C4-2B (cell line): Measurements from ENCODE around the gene GALNT11.

Source experiments
- H3K27ac ChIP-seq: fragments of 450-650 bp; 2 replicates; pipeline ENCODE4 v1.5.1; 2017
- CTCF ChIP-seq: fragments of 450-650 bp; conservative IDR thresholded peaks from 2 replicates; pipeline ENCODE4 v1.5.1; 2017; ENCODE audit warnings: mild to moderate bottlenecking
- ZFX ChIP-seq: fragments of 450-650 bp; IDR thresholded peaks from 2 replicates; pipeline ENCODE4 v1.6.1; 2017

Gene GALNT11

GRCh38 chr7:152115021-152115718 lies 89.7 kb downstream of the GALNT11 start:
- H3K27ac ChIP-seq, result no peak overlapping the region
- TF ChIP-seq CTCF (no peak), ZFX (no peak)

GRCh38 chr7:152117356-152117755 lies 91.9 kb downstream of the GALNT11 start:
- no peak overlapping the region for H3K27ac ChIP-seq
- TF ChIP-seq ZFX (no peak), CTCF (no peak)

- TF ChIP-seq CTCF (no peak), ZFX (no peak)
- no peak overlapping the region for H3K27ac ChIP-seq
Measured at GRCh38 chr7:152120210-152120609, 94.7 kb downstream of the GALNT11 start.

- H3K27ac ChIP-seq, result no peak overlapping the region
- TF ChIP-seq CTCF, result no peak
Measured at GRCh38 chr7:152120776-152121175, 95.3 kb downstream of the GALNT11 start.

GRCh38 chr7:152121432-152121831 lies 96.0 kb downstream of the GALNT11 start:
- TF ChIP-seq CTCF, result no peak

GRCh38 chr7:152122540-152122939 lies 97.1 kb downstream of the GALNT11 start:
- TF ChIP-seq ZFX (no peak), CTCF (no peak)
- H3K27ac ChIP-seq, result no peak overlapping the region

More at GRCh38 chr7:152121432-152121831, 96.0 kb downstream of the GALNT11 start:
- H3K27ac ChIP-seq, result no peak overlapping the region

GRCh38 chr7:152126741-152127140 lies 101.3 kb downstream of the GALNT11 start:
- TF ChIP-seq CTCF (no peak), ZFX (no peak)
- H3K27ac ChIP-seq, result no peak overlapping the region
